Rectal smooth muscle tissue (tissue), 1 donor: ENCODE data around the gene CGB1.
"Not testable (repeated sequence)": the region's sequence is repeated elsewhere in the genome, so short reads cannot be mapped to it uniquely, and the experiment has no call there.

Experiments used
- H3K27ac ChIP-seq: one replicate; pipeline ENCODE4 v1.7.0; 2013; ENCODE audit warnings: low read depth, low read length, inconsistent platforms
- H3K27me3 ChIP-seq: one replicate; pipeline ENCODE4 v1.7.0; 2013; ENCODE audit warnings: low read length; ENCODE audit not compliant: control insufficient read depth, insufficient read depth
- H3K36me3 ChIP-seq: one replicate; pipeline ENCODE4 v1.7.0; 2013; ENCODE audit warnings: low read length; ENCODE audit not compliant: control insufficient read depth, insufficient read depth
- H3K4me1 ChIP-seq: one replicate; pipeline ENCODE4 v1.7.0; 2013; ENCODE audit warnings: low read length; ENCODE audit not compliant: control insufficient read depth, insufficient read depth
- H3K4me3 ChIP-seq: one replicate; pipeline ENCODE4 v1.7.0; 2013; ENCODE audit warnings: low read length
- H3K9ac ChIP-seq: one replicate; pipeline ENCODE4 v1.7.0; 2013; ENCODE audit warnings: low read length

CGB1 gene

DNA sequence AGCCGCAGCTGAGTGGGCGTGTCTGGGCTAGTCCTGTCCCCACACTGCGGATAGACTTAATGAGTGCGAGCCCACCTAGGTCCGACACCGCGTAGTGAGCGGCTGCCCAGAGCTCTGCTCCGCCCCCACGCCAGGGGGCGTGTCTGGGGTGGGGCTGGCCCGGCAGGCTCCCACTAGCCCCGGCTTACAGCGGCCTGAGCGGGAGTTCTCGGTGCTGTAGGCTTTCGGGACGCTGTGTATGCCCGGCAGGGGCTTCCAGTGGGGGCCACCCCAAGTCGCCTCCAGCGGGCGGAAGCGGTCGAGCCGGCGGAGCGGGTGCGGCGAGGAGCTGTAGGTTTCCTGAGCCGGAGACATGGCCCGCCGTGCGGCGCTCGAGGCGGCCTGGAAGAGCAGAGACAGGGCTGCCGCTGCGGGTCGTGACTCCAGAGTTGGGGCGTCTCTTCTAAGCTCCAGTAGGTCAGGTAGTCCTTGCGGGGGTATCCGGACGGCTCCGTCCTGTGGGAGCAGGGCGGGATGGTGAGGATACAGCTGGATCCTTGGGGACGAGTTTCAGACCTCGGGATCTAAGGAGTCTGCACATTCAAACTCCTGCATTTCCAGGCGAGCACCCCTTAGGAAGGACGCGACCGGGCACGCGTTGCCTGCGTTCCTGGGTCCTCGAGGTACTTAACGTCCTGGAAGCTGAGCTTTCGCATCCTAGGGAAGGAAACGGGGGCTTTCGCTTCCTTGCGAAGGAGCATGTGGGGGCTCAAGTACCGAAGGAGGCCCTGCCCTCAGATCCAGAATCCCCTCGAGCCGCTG is 19.6 kb upstream of the CGB1 start:
- Histone ChIP-seq H3K4me1 (no peaks in the 10 kb centered on the region), H3K4me3 (peak overlapping the region; percentile 73), H3K9ac (no peak overlapping the region), H3K36me3 (no peaks in the 10 kb centered on the region), H3K27ac (no peak overlapping the region), H3K27me3 (peaks cover 20% of the 10 kb centered on the region)

GRCh38 chr19:49050376-49051033 is 13.8 kb upstream of the CGB1 start:
- not testable (repeated sequence) for H3K36me3 ChIP-seq, H3K4me3 ChIP-seq, H3K4me1 ChIP-seq, H3K9ac ChIP-seq, H3K27ac ChIP-seq, H3K27me3 ChIP-seq

- not testable (repeated sequence) for H3K36me3 ChIP-seq, H3K27me3 ChIP-seq, H3K27ac ChIP-seq, H3K9ac ChIP-seq, H3K4me3 ChIP-seq, H3K4me1 ChIP-seq
These were observed 13.1 kb upstream of the CGB1 start for GRCh38 chr19:49049834-49050233.

GRCh38 chr19:49049011-49049410 is 12.3 kb upstream of the CGB1 start, which contains the start of gene CGB8:
Gene CGB8, minus strand, starts transcription at chr19:49049111. Its CDS starts 372 bp downstream, at chr19:49048739.
- H3K36me3 ChIP-seq, H3K27ac ChIP-seq, H3K9ac ChIP-seq: not testable (repeated sequence)

GRCh38 chr19:49043548-49043947 is 6.9 kb upstream of the CGB1 start, which contains the start of gene CGB5:
Gene CGB5, plus strand, starts transcription at chr19:49043848. Its CDS starts 362 bp downstream, at chr19:49044210.
- H3K36me3 ChIP-seq, H3K27ac ChIP-seq, H3K27me3 ChIP-seq, H3K4me1 ChIP-seq, H3K4me3 ChIP-seq, H3K9ac ChIP-seq: not testable (repeated sequence)

More at GRCh38 chr19:49049011-49049410, 12.3 kb upstream of the CGB1 start, which contains the start of gene CGB8:
- not testable (repeated sequence) for H3K4me3 ChIP-seq, H3K27me3 ChIP-seq, H3K4me1 ChIP-seq

DNA sequence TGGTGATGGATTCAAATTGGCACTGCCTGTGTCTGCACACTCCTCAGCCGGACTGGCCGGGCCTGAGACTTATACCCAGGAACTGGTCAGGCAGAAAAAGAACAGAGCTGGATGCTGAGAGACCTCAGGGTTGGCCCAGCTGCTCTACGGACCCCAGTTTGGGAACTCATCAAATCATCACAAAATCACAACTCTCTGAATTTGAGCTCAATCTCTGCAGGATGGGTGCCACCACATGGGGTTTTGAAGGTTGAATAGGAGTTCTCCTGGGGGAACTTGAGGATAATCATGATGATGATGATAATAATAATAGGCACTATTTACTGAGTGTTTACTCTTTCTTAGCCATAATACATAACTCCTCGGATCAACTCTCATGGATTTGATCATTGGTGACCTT is 6.0 kb upstream of the CGB1 start:
- H3K4me1 ChIP-seq, H3K9ac ChIP-seq, H3K27me3 ChIP-seq, H3K27ac ChIP-seq, H3K4me3 ChIP-seq, H3K36me3 ChIP-seq: not testable (repeated sequence)

- H3K9ac ChIP-seq, result no peak overlapping the region
- H3K36me3 ChIP-seq, result no peaks in the 10 kb centered on the region
- no peaks in the 10 kb centered on the region for H3K27me3 ChIP-seq
- no peaks in the 10 kb centered on the region for H3K4me1 ChIP-seq
- H3K4me3 ChIP-seq, result no peak overlapping the region
- no peak overlapping the region for H3K27ac ChIP-seq
These were observed 5.5 kb upstream of the CGB1 start for GRCh38 chr19:49042177-49042576.

DNA sequence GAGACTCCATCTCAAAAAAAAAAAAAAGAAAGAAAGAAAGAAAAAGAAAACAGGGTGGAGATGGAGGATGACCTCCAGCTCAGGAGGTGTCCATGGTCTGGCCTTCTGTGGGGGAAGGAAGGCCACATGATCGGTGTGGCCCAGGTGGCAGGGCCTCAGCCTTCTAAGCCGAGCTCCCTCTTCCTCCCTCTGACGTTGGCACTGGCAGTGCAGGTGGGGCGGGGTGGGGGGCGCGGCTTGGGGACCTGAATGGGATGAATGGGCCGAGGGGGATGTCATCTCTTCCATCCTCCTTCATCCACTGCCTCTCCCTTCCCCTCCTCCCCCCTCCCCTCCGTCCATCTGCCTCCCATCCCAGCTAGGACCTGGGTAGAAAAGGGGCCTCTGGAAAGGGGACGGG is 3.0 kb upstream of the CGB1 start:
- H3K9ac ChIP-seq, H3K4me3 ChIP-seq, H3K4me1 ChIP-seq, H3K27me3 ChIP-seq, H3K36me3 ChIP-seq, H3K27ac ChIP-seq: not testable (repeated sequence)

- H3K9ac ChIP-seq, H3K27ac ChIP-seq, H3K27me3 ChIP-seq, H3K36me3 ChIP-seq, H3K4me3 ChIP-seq, H3K4me1 ChIP-seq: not testable (repeated sequence)
These were observed 2.0 kb upstream of the CGB1 start for GRCh38 chr19:49038557-49039276.

- not testable (repeated sequence) for H3K36me3 ChIP-seq, H3K27me3 ChIP-seq, H3K27ac ChIP-seq, H3K4me1 ChIP-seq, H3K9ac ChIP-seq, H3K4me3 ChIP-seq
These were observed 1.4 kb upstream of the CGB1 start for GRCh38 chr19:49038111-49038510.

DNA sequence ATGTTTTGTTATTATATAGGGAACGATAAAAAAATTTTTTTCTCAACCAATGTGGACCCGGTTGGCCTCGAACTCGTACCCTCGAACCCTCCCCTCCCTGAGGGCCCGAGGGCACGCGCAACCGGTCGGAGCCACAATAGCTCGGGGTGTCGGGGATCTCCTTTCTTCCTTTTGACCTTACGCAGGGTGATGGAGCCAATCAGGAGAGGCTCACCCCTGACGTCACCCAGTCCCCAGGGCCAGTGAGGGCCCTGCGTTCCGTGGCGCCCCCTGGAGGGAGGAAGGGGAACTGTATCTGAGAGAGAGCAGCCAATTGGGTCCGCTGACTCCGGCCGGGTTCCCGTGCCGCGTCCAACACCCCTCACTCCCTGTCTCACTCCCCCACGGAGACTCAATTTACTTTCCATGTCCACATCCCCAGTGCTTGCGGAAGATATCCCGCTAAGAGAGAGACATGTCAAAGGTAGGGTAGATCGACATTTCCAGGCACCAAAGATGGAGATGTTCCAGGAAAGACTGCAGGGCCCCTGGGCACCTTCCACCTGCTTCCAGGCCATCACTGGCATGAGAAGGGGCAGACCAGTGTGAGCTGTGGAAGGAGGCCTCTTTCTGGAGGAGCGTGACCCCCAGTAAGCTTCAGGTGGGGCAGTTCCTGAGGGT is 4.9 kb downstream of the CGB1 start, which contains the start of gene CGB2:
Gene CGB2 (plus strand): TSS at position 249 of the 660 bp plus-strand sequence. CDS start 206 bp downstream, at position 455.
- H3K9ac ChIP-seq, H3K4me3 ChIP-seq, H3K4me1 ChIP-seq, H3K36me3 ChIP-seq, H3K27ac ChIP-seq, H3K27me3 ChIP-seq: not testable (repeated sequence)

- not testable (repeated sequence) for H3K27ac ChIP-seq, H3K4me3 ChIP-seq, H3K27me3 ChIP-seq, H3K9ac ChIP-seq, H3K36me3 ChIP-seq, H3K4me1 ChIP-seq
These were observed 6.4 kb downstream of the CGB1 start for GRCh38 chr19:49030323-49030722.
